GM12891 (cell line): Measurements from ENCODE around the gene PALB2.
"Not testable (repeated sequence)": the region's sequence is repeated elsewhere in the genome, so short reads cannot be mapped to it uniquely, and the experiment has no call there.

ENCODE experiments used
- DNase-seq: peaks from one replicate; pipeline ENCODE4 v3.0.0; 2011; ENCODE audit warnings: low spot score; ENCODE audit not compliant: insufficient read length
- FAIRE-seq: peaks from 2 replicates; lab custom pipeline; 2011; peaks lifted over from hg19 to GRCh38; lab: Jason Lieb, UNC
- PAX5 ChIP-seq: IDR thresholded peaks from 2 replicates; pipeline ENCODE4 v1.6.1; 2011; ENCODE audit warnings: low read length, moderate library complexity, mild to moderate bottlenecking; ENCODE audit not compliant: insufficient read depth, severe bottlenecking
- POLR2A ChIP-seq: IDR thresholded peaks from 2 replicates; pipeline ENCODE4 v1.6.1; 2011; ENCODE audit warnings: low read depth, low read length, control low read depth
- POLR2AphosphoS5 ChIP-seq: IDR thresholded peaks from 2 replicates; pipeline ENCODE4 v1.6.1; 2011; ENCODE audit warnings: low read depth, low read length, control low read depth
- POU2F2 ChIP-seq: IDR thresholded peaks from 2 replicates; pipeline ENCODE4 v1.6.1; 2011; ENCODE audit warnings: low read depth, mild to moderate bottlenecking, control low read depth, low read length, moderate library complexity
- SPI1 ChIP-seq: IDR thresholded peaks from 2 replicates; pipeline ENCODE4 v1.6.1; 2011; ENCODE audit warnings: low read depth, low read length, control low read depth
- TAF1 ChIP-seq: IDR thresholded peaks from 2 replicates; pipeline ENCODE4 v1.6.1; 2011; ENCODE audit warnings: low read depth, low read length, control low read depth

Gene PALB2

GRCh38 chr16:23584186-23585076, 56.7 kb downstream of the PALB2 start:
- DNase-seq (no peak), FAIRE-seq (no peak)
- no peak for TF ChIP-seq TAF1
- TF ChIP-seq POLR2A, result no peak
- TF ChIP-seq POU2F2, result no peak
- no peak for TF ChIP-seq PAX5
- TF ChIP-seq SPI1, result no peak
- TF ChIP-seq POLR2AphosphoS5, result no peak

GRCh38 chr16:23583271-23583670, 57.8 kb downstream of the PALB2 start:
- DNase-seq, FAIRE-seq: not testable (repeated sequence)

GRCh38 chr16:23581764-23582163, 59.3 kb downstream of the PALB2 start:
- DNase-seq (no peak), FAIRE-seq (no peak)
- TF ChIP-seq POLR2AphosphoS5 (no peak), SPI1 (no peak), PAX5 (no peak), TAF1 (no peak), POU2F2 (no peak)

- DNase-seq, result no peak
- FAIRE-seq, result no peak
- no peak for TF ChIP-seq PAX5
- no peak for TF ChIP-seq POLR2AphosphoS5
- TF ChIP-seq TAF1, result no peak
- no peak for TF ChIP-seq POLR2A
- TF ChIP-seq POU2F2, result no peak
- no peak for TF ChIP-seq SPI1
These were observed 60.7 kb downstream of the PALB2 start for GRCh38 chr16:23580391-23580790.

- no peak for FAIRE-seq
- no peak for DNase-seq
- TF ChIP-seq POLR2A (no peak), POLR2AphosphoS5 (no peak), PAX5 (no peak), SPI1 (no peak), POU2F2 (no peak), TAF1 (no peak)
These were observed 61.7 kb downstream of the PALB2 start for GRCh38 chr16:23579371-23579770.

GRCh38 chr16:23578101-23578830, 62.8 kb downstream of the PALB2 start:
- no peak for FAIRE-seq
- no peak for TF ChIP-seq POU2F2
- TF ChIP-seq TAF1, result no peak
- TF ChIP-seq POLR2A, result no peak
- no peak for TF ChIP-seq PAX5
- TF ChIP-seq POLR2AphosphoS5, result no peak
- no peak for TF ChIP-seq SPI1

GRCh38 chr16:23577493-23577892, 63.6 kb downstream of the PALB2 start:
- FAIRE-seq, result no peak

More at GRCh38 chr16:23578101-23578830, 62.8 kb downstream of the PALB2 start:
- no peak for DNase-seq

GRCh38 chr16:23575834-23576233, 65.3 kb downstream of the PALB2 start:
- TF ChIP-seq PAX5 (no peak), POLR2AphosphoS5 (no peak), SPI1 (no peak), POU2F2 (no peak), POLR2A (no peak), TAF1 (no peak)
- DNase-seq, result no peak
- no peak for FAIRE-seq

More at GRCh38 chr16:23577493-23577892, 63.6 kb downstream of the PALB2 start:
- DNase-seq, result no peak
- TF ChIP-seq POU2F2 (no peak), SPI1 (no peak), POLR2A (no peak), POLR2AphosphoS5 (no peak), PAX5 (no peak), TAF1 (no peak)

- no peak for TF ChIP-seq POLR2A
- TF ChIP-seq PAX5, result no peak
- TF ChIP-seq SPI1, result no peak
- no peak for DNase-seq
- no peak for FAIRE-seq
These were observed 67.3 kb downstream of the PALB2 start for GRCh38 chr16:23573817-23574216.

GRCh38 chr16:23572394-23572793, 68.7 kb downstream of the PALB2 start:
- FAIRE-seq (no peak), DNase-seq (no peak)
- TF ChIP-seq POLR2AphosphoS5 (no peak), SPI1 (no peak), POU2F2 (no peak), POLR2A (no peak), PAX5 (no peak), TAF1 (no peak)
